HG03139 (cell line): Measurements from ENCODE around the gene FAM120A.
A peak's percentile ranks its signal among the peaks of the same experiment; 100 is the strongest.
"Not testable (repeated sequence)": the region's sequence is repeated elsewhere in the genome, so short reads cannot be mapped to it uniquely, and the experiment has no call there.

Source experiments
- ATAC-seq: cut with Tn5 transposase; IDR thresholded peaks from one replicate; pipeline ENCODE4 v1.9.1; 2021; ENCODE audit not compliant: unreplicated experiment

FAM120A gene

GRCh38 chr9:93450945-93451815, at the start of gene FAM120A:
Gene FAM120A (plus strand): TSS chr9:93451685. CDS start chr9:93451916, 231 bp downstream.
- ATAC-seq: peak; percentile 46

GRCh38 chr9:93406371-93406770, 45.1 kb upstream of the FAM120A start:
- ATAC-seq: no peak

- ATAC-seq: no peak
Observed at GRCh38 chr9:93413530-93413929, 38.0 kb upstream of the FAM120A start.

GRCh38 chr9:93415176-93415690, 36.3 kb upstream of the FAM120A start:
- no peak for ATAC-seq

- no peak for ATAC-seq
Observed at GRCh38 chr9:93416530-93417235, 34.8 kb upstream of the FAM120A start.

- no peak for ATAC-seq
Observed at GRCh38 chr9:93417538-93417937, 33.9 kb upstream of the FAM120A start.

GRCh38 chr9:93419023-93419422, 32.5 kb upstream of the FAM120A start:
- ATAC-seq: no peak

- no peak for ATAC-seq
Observed at GRCh38 chr9:93422977-93423616, 28.4 kb upstream of the FAM120A start.

GRCh38 chr9:93427655-93428379, 23.7 kb upstream of the FAM120A start:
- ATAC-seq: no peak

GRCh38 chr9:93431539-93432105, 19.9 kb upstream of the FAM120A start:
- ATAC-seq: no peak

- ATAC-seq: no peak
Observed at GRCh38 chr9:93432964-93433363, 18.5 kb upstream of the FAM120A start.

- ATAC-seq: no peak
Observed at GRCh38 chr9:93434056-93434455, 17.4 kb upstream of the FAM120A start.

- ATAC-seq: no peak
Observed at GRCh38 chr9:93435386-93435785, 16.1 kb upstream of the FAM120A start.

- ATAC-seq: no peak
Observed at GRCh38 chr9:93436218-93436617, 15.3 kb upstream of the FAM120A start.

GRCh38 chr9:93436655-93437407, 14.7 kb upstream of the FAM120A start:
- no peak for ATAC-seq

- no peak for ATAC-seq
Observed at GRCh38 chr9:93437996-93438395, 13.5 kb upstream of the FAM120A start.

GRCh38 chr9:93439301-93439700, 12.2 kb upstream of the FAM120A start:
- ATAC-seq: not testable (repeated sequence)

GRCh38 chr9:93440896-93441580, 10.4 kb upstream of the FAM120A start:
- ATAC-seq: no peak

GRCh38 chr9:93446073-93446472, 5.4 kb upstream of the FAM120A start:
- ATAC-seq: no peak
